OCI-LY7 (cell line): ENCODE results near the gene TLE3. TPM values are rescaled to one million over a fixed set of nuclear protein-coding genes. Genes with fewer than 3 reads are reported as not detected.

Experiments used
- BruUV-seq: library from RNA; stranded (reverse); fragments of 400-500 nt; replicated peaks from 2 replicates; lab custom pipeline; 2021; lab: Mats Ljungman, UMichigan
- CTCF ChIA-PET: fragments of 300-600 bp; sonication (Branson Sonifier 250); formaldehyde crosslinking; loops from one replicate; lab custom pipeline; 2022; ENCODE audit warnings: antibody characterized with exemption; ENCODE audit not compliant: unreplicated experiment; lab: Charles Lee
- POLR2A ChIA-PET: fragments of 300-600 bp; sonication (Branson Sonifier 250); formaldehyde crosslinking; loops from one replicate; lab custom pipeline; 2022; ENCODE audit warnings: antibody characterized with exemption; lab: Charles Lee
- DNase-seq: peaks from one replicate; pipeline ENCODE4 v3.0.0-alpha.2; 2015; ENCODE audit warnings: low spot score
- H2AFZ ChIP-seq: fragments of 200-600 bp; sonication (generic), shearing (Covaris generic); 2 replicates; pipeline ENCODE4 v1.6.1; 2014; ENCODE audit warnings: mild to moderate bottlenecking, antibody characterized with exemption, low read length, moderate library complexity
- H3K27ac ChIP-seq: fragments of 200-600 bp; sonication (generic); 2 replicates; pipeline ENCODE4 v1.5.1; 2014; ENCODE audit warnings: mixed run types, low read depth, mild to moderate bottlenecking, moderate library complexity, low read length, inconsistent platforms; ENCODE audit not compliant: poor library complexity, severe bottlenecking
- H3K36me3 ChIP-seq: fragments of 200-600 bp; sonication (generic); 2 replicates; pipeline ENCODE4 v1.6.1; 2014; ENCODE audit warnings: mild to moderate bottlenecking, antibody characterized with exemption, low read length, moderate library complexity, mixed read lengths; ENCODE audit not compliant: insufficient read depth
- H3K4me1 ChIP-seq: fragments of 200-600 bp; sonication (generic); 2 replicates; pipeline ENCODE4 v1.5.1; 2014; ENCODE audit warnings: mild to moderate bottlenecking, low read length; ENCODE audit not compliant: insufficient read depth, poor library complexity, severe bottlenecking
- H3K4me2 ChIP-seq: fragments of 200-600 bp; sonication (generic); 2 replicates; pipeline ENCODE4 v1.6.1; 2014; ENCODE audit warnings: mild to moderate bottlenecking, low read length
- H3K4me3 ChIP-seq: fragments of 200-600 bp; sonication (generic); 2 replicates; pipeline ENCODE4 v1.5.1; 2014; ENCODE audit warnings: mild to moderate bottlenecking, low read depth, low read length; ENCODE audit not compliant: poor library complexity, severe bottlenecking
- H3K79me2 ChIP-seq: fragments of 200-600 bp; sonication (generic); 2 replicates; pipeline ENCODE4 v1.6.1; 2016; ENCODE audit warnings: low read depth, mild to moderate bottlenecking, low read length, moderate library complexity, mixed read lengths; ENCODE audit not compliant: insufficient read depth
- H3K9me2 ChIP-seq: fragments of 200-600 bp; sonication (generic); 2 replicates; pipeline ENCODE4 v1.6.1; 2016; ENCODE audit warnings: mild to moderate bottlenecking, low read length, mixed read lengths; ENCODE audit not compliant: insufficient read depth
- H3K9me3 ChIP-seq: fragments of 200-600 bp; sonication (generic); 2 replicates; pipeline ENCODE4 v1.6.1; 2014; ENCODE audit warnings: mild to moderate bottlenecking, mixed run types, low read length, mixed read lengths
- H4K20me1 ChIP-seq: fragments of 200-600 bp; sonication (generic); 2 replicates; pipeline ENCODE4 v1.6.1; 2014; ENCODE audit warnings: mild to moderate bottlenecking, antibody characterized with exemption, low read length, moderate library complexity, mixed read lengths; ENCODE audit not compliant: insufficient read depth
- CTCF ChIP-seq: fragments of 200-600 bp; sonication (generic); conservative IDR thresholded peaks from 2 replicates; pipeline ENCODE4 v1.5.1; 2014; ENCODE audit warnings: mild to moderate bottlenecking, antibody characterized with exemption, low read length, moderate library complexity, mixed read lengths
- EZH2phosphoT487 ChIP-seq: fragments of 200-600 bp; sonication (generic); IDR thresholded peaks from 2 replicates; pipeline ENCODE4 v1.6.1; 2018; ENCODE audit warnings: low read depth, borderline replicate concordance, mild to moderate bottlenecking, mixed run types, antibody characterized with exemption, low read length, moderate library complexity, mixed read lengths
- intact Hi-C: fragments of 100-400 bp; cut with micrococcal nuclease; formaldehyde crosslinking; loops from one replicate; pipeline ENCODE4 v1.10.0; 2022; ENCODE audit not compliant: unreplicated experiment
- total RNA-seq, 2 experiments: library from RNA; depleted of rRNA in 1 of 2; stranded (reverse); fragments of >200 nt in 1 of 2; shearing (Covaris generic) in 1 of 2; gene quantifications; 2 replicates each; pipeline ENCODE4 v1.2.3, GENCODE V29; 2014 to 2022

TLE3 gene
- total RNA-seq, 2 experiments from 2014 or later, result 31.9 to 37.9 TPM

- no peak overlapping the region for H2AFZ ChIP-seq
- peaks cover 66% of the 10 kb centered on the region for H3K4me1 ChIP-seq
- no peak overlapping the region for H3K4me2 ChIP-seq
- no peak for DNase-seq
- no peaks in the 10 kb centered on the region for H3K79me2 ChIP-seq
- peaks cover 3% of the 10 kb centered on the region; the same call in 1 of the 2 replicates for H3K9me3 ChIP-seq
- CTCF ChIA-PET, result no interaction called here
- no peaks in the 10 kb centered on the region; the same call in 1 of the 2 replicates for H3K36me3 ChIP-seq
- H3K27ac ChIP-seq, result no peak overlapping the region
- H3K4me3 ChIP-seq, result no peak overlapping the region
- BruUV-seq, result no TSS peak
- TF ChIP-seq CTCF, result no peak
- no peak for TF ChIP-seq EZH2phosphoT487
- H4K20me1 ChIP-seq, result no peaks in the 10 kb centered on the region
- H3K9me2 ChIP-seq, result no peaks in the 10 kb centered on the region
- intact Hi-C loops, result no loop called here
- POLR2A ChIA-PET, result no interaction called here
Observed at GRCh38 chr15:70020229-70020628, 77.5 kb downstream of the TLE3 start.

DNA sequence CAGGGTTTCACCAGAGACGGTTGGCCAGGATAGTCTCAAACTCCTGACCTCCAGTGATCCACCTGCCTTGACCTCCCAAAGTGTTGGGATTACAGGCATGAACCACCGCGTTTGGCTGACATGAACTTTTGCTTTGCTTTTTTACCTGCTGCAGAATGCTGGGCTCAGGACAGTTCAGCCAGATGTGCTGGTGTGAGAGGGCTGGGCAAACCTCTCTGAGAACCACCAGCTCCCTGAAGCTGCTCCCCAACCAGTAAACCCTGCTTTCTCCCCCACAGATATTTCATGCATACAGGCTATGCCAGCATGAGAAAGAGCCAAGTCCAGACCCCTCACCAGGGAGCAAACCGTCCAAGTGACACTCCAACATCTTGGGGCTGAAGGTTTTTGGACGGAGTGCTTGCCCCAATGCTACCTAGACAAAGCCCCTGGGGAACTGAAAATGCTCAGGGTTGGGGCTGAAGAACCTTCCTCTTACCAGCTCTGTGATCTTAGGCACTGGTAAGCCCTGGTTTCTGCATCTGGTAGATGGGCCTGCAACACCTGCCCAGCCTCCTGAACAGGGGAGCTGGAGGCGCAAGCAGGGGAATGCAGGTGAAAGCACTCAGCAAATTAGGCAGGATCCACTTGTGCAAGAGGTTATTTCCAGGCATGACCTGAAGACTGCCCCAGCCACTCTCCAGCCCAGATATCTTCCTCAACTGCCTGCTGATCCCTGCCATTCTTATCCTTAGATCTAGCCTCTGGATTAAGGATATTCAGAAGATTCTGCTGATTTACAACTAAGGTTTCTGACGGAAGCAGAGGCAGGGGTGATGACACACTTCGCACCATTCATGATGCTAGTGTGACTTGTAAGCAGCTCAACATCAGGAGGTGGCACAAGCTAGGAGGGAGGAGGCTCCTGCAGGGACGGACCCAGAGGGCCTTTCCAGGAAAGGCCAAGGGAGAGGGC is 78.8 kb downstream of the TLE3 start:
- DNase-seq, result peak; percentile 83
- Histone ChIP-seq H3K4me2 (peak overlapping the region; percentile 72), H3K27ac (peak overlapping the region; percentile 21), H3K4me3 (peak overlapping the region; percentile 12), H3K36me3 (no peaks in the 10 kb centered on the region; the same call in 1 of the 2 replicates), H4K20me1 (no peaks in the 10 kb centered on the region), H2AFZ (no peak overlapping the region), H3K9me2 (no peaks in the 10 kb centered on the region), H3K9me3 (peaks cover 3% of the 10 kb centered on the region; the same call in 1 of the 2 replicates), H3K4me1 (peaks cover 78% of the 10 kb centered on the region), H3K79me2 (no peaks in the 10 kb centered on the region)
- intact Hi-C loops, result no loop called here
- BruUV-seq, result no TSS peak
- TF ChIP-seq EZH2phosphoT487 (no peak), CTCF (no peak)
- ChIA-PET POLR2A (interaction anchor here (0.6 to 1.3 kb wide), 3 partner anchors 33 to 109 kb away, joined by 3 to 6 read pairs (median 3); no protein-coding TSS in a partner anchor), CTCF (no interaction called here)
